ENCODE measurements around the gene NRROS. TPM values are rescaled to one million over a fixed set of nuclear protein-coding genes. Genes with fewer than 3 reads are reported as not detected.

Gene NRROS
- total RNA-seq (2022; extraction: Qiagen RNA extraction): not detected in 5 replicates

DNA sequence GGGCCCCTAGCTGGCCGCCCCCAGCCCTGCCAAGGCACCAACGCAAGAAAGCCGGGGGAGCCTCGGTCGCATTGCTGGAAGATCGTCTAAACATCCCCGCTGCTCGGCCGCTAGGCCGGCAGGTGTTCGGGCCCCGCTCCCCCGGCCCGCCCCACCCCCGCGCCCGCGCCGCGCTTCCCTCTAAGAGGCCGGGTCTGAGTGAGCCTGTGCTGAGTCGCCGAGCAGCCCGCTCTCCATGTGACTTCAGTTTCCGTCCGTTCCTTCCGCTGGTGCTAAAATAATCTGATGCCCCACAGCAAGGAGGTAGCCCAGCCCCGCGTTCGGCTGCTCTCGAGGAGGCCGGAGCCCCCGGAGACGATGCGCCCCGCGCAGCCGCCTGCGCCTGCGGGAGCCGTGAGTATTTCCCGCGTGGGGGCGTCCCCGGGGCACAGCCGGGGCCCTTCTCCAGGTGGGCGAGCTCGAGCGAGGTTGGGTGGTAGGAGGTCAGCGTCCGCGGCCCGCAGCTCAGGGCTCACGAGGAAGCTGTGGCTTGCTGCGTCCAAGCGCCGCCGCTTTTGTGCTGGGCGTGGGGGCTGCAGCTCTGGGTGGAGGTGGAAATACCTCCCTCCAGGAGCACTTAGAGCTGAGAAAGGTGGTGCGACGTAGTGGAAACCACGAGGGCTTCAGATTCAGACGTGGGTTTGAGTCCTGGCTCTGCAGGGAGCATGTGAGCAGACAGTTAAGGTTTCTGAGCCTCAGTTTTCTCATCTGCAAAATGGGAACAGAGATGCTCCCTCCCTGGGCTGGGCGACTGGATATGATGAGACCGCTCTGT lies at the start of gene NRROS:
NRROS (plus strand) TSS at position 212 of the 814 bp plus-strand sequence. CDS start 14,846 bp downstream, outside the sequence.

Other genes with a start within 250 kb of the NRROS start
- gene UBXN7, start 207.3 kb upstream of the NRROS start, total RNA-seq (2022; extraction: Qiagen RNA extraction): 5.5 to 9.5 TPM (median 8.9 TPM) in 5 replicates
- gene RNF168, start 135.9 kb upstream of the NRROS start, total RNA-seq (2022; extraction: Qiagen RNA extraction): 3.4 to 4.9 TPM (median 4.0 TPM) in 5 replicates
- not detected in 5 replicates for gene SMCO1, start 124.3 kb upstream of the NRROS start, total RNA-seq (2022; extraction: Qiagen RNA extraction)
- gene WDR53, start 71.1 kb upstream of the NRROS start, total RNA-seq (2022; extraction: Qiagen RNA extraction): 7.4 to 11.3 TPM (median 9.8 TPM) in 5 replicates
- gene FBXO45, start 71.0 kb upstream of the NRROS start, total RNA-seq (2022; extraction: Qiagen RNA extraction): 6.3 to 7.2 TPM (median 6.5 TPM) in 5 replicates
- gene CEP19, start 72.6 kb downstream of the NRROS start, total RNA-seq (2022; extraction: Qiagen RNA extraction): 2.1 to 2.7 TPM (median 2.6 TPM) in 5 replicates
- 26.7 to 33.4 TPM (median 31.7 TPM) in 5 replicates for gene PIGX, start 72.7 kb downstream of the NRROS start, total RNA-seq (2022; extraction: Qiagen RNA extraction)
- 32.1 to 44.0 TPM (median 38.9 TPM) in 5 replicates for gene PAK2, start 100.2 kb downstream of the NRROS start, total RNA-seq (2022; extraction: Qiagen RNA extraction)
- gene SENP5, start 228.2 kb downstream of the NRROS start, total RNA-seq (2022; extraction: Qiagen RNA extraction): 5.1 to 6.7 TPM (median 6.1 TPM) in 5 replicates